ENCODE results near the gene TMEM45A.
"Not testable (repeated sequence)": the region's sequence is repeated elsewhere in the genome, so short reads cannot be mapped to it uniquely, and the experiment has no call there.

TMEM45A gene

DNA sequence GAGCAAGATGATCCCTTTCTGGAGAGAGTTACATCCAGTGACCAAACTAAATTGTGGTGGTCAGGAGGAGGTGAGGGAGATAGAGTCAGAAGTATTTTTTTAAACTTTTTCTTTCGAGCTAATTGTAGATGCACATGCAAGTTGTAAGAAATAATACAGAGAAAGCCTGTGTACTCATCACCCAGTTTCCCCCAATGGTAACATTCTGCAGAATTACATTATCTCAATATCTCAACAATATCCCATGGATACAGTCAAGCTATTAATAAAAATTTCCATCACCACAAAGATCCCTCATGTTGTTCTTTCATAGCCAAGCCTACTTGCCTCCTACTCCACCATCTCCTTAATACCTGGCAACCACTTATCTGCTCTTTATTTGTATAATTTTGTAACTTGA is 3.3 kb upstream of the TMEM45A start:
- no peak for DNase-seq

DNA sequence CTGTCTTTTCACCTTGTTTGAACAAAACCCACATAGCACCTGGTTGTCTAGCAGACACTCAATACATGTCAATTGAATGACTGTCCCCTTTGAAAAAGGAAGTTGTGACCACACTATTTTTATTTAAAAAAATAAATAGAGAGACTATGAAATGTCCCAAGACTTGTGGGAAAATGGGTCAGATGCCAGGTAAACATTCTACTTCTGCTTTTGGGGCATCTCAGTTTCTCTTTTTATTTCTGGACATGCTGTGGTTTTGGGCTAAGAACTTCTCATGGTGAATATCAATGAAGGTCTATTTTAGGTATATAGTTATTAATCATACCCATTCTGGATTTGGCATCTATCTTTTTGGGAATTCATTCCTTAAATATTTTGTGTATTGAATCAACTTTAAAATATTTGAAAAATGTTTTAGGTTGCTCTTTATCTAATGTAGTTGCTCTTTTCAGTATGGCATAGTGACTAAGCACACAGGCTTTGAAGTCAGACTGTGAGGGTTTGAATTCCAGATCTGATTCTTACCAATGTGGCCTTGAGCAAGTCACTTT is 4.4 kb downstream of the TMEM45A start:
- DNase-seq = no peak

DNA sequence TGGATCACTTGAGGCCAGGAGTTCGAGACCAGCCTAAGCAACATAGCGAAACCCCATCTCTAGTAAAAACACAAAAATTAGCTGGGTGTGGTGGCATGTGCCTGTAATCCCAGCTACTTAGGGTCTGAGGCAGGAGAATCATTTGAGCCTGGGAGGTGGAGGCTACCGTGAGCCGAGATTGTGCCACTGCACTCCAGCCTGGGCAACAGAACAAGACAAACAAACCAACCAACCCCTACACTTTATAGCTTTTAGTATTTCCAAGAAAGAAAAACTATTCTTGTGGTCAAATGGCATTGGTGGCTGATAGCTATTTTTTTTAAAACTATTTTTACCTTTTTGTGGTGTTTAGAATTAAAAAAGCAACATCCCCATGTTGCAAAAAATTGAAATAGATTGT is 7.2 kb downstream of the TMEM45A start:
- no peak for DNase-seq

DNA sequence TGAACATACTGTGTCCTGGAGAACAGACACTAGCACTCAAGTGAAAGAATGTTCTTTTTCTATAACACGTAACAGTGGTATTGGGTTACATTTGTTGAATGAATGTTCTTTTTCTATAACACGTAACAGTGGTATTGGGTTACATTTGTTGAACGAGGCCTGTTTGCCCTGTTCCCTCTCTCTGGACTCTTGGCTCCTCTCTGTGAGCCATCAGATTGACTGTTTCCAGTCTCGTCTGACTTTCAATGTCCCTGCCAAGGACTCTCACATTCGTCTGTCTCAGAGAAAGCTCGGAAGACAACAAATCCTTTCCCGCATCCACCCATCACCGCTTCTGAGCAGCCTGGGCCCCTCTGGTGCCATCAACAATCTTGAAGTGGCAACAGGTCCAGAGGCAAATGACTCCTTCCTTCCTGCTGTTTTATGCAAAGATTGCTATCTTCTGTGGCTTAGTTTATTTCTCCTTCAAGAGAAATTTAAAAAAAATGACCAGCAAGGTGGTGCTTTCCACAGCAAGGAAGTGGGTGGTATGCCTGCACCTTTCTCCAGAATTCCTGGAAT is 8.0 kb downstream of the TMEM45A start:
- no peak for DNase-seq

DNA sequence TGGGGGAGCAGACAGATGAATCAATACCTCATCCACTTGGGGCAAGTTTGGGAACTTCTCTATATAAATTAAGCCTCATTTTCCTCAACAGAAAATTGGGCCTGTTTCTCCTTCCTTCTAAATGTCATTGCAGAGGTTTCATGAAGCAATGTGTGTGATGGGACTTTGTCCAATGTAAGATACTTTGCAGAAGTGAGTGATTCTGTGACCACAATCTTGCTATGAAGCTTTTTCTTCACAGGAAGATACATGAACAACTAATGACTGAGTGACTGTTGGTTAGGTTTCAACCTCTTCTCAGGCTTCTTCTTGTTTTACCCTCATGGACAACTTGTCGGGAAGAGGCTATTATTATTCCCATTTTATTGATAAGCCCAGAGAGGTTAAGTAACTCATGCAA is 11.0 kb downstream of the TMEM45A start:
- no peak for DNase-seq

DNA sequence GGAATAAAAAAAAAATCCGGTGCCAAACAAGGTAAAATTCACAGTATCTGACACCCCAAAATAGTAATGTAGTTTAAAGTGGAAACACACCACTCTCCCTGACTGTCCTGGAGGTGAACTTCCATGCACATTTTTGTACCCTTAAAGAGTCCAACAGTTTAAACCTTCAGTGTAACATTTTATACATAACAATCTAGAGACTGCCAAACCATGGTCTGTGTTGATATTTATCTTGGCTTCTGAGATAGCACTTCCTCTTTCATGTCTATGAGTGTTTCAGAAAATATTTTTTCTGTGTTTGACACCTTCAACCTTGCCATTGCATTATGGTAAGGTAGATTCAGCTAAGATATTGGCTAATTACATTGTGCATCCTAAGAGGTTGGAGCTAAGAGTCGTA is 13.9 kb downstream of the TMEM45A start:
- DNase-seq = no peak

DNA sequence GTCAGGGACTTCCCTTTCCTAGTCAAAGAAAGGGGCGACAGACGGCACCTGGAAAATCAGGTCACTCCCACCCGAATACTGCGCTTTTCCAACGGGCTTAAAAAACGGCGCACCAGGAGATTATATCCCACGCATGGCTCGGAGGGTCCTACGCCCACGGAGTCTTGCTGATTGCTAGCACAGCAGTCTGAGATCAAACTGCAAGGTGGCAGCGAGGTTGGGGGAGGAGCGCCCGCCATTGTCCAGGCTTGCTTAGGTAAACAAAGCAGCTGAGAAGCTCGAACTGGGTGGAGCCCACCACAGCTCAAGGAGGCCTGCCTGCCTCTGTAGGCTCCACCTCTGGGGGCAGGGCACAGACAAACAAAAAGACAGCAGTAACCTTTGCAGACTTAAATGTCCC is 17.4 kb downstream of the TMEM45A start:
- not testable (repeated sequence) for DNase-seq

DNA sequence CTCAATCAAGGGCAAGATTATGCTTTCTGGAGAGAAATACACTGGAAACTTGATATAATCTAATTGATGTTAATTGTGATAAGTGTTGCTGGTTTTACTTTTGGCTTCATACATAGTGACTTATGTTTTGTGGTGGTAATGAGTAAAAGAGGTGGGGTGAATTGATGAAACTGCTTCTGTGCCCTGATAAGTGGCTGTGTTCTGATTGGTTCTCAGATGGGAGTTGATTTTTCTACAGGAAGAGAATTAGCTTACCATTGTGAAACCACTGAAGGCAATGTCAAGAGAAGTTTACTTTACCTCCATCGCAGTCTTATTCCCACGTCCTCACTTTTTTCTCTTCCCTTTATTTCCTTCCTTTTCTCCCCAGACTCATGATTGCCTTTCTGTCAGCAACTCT is 23.8 kb downstream of the TMEM45A start:
- DNase-seq = no peak

DNA sequence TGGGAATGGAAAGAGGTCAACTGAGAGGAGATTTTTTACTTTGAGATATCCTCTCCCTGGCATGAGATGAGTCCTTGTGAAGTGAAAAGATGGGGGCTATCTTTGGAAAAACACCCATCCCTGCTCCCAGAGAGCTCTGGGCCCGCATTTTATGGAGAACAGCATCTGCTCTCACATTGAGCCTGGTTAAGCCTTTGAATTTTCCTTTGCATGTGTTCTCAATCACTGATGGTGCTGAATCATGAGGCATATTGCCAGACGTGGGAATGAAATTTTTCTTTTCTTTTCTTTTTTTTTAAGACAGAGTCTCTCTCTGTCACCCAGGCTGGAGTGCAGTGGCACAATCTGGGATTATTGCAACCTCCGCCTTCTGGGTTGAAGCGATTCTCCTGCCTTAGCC is 24.4 kb downstream of the TMEM45A start:
- DNase-seq = no peak

DNA sequence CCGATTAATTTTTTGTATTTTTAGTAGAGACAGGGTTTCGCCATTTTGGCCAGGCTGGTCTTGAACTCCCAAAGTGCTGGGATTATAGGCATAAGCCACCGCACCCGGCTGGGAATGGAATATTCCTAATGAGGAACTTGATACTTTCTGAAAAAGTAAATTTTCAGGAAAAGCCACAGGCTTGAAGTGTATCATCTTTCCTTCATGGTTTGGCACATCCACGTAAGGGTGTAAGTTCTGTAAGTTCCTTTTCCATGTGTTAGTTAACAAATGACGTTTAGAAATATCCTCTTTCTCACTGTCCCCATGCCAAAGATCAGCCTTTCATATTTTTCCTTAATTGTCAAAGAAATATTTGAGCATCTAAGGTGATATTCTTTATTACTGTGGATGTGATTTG is 24.9 kb downstream of the TMEM45A start:
- DNase-seq = no peak

DNA sequence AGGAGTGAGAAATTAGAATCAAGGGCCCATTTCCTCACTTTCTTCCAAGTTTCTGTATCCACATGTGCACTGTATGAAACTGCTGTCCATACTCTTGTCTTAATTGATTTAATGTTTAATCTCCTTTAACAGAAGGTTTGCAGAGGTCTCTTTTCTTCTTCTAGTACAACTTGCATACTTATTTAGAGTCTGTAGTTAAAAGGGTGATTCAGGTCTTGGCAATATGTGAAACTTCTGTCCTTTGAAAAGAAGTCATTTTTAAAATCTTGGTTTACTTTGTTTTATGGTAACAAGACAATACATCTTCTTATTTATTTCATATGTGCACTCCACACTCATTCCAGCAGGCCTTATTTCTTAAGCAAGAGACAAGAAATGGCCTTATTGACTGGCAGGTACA is 25.8 kb downstream of the TMEM45A start:
- no peak for DNase-seq

DNA sequence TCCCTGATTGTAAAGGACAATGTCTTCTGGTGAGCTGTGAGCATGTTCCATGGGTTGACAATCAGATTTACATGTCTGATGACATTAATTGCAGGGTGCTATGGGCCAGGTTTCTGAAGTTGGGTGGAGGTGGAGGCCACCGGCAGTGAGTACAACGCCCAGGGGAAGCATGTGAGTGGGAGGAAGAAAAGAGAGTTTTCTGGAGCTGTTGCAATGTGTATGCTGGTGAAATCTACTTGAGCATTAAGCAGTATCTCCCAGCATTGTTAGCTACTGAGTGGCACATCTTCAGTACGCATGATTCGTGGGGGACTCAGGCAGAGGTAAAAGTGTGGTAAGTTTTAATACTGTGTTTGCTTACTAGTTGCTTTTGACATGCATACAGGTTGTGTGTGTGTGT is 26.6 kb downstream of the TMEM45A start:
- DNase-seq = no peak

DNA sequence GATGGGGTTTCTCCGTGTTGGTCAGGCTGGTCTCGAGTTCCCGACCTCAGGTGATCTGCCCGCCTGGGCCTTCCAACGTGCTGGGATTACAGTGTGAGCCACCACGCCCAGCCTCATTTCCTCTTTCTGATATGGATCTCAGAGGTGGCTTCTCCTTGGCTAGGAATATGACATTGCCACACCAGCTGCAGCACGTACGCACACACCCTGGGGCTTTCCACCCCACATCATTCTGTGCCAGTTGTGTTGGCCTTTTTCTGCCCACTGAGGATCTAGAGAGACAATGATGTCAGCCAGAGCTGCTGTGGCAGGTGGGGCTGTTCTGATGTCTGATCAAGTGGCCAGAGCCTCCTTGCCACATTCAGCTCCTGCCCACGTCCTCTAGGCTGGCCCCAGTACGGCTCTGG is 29.0 kb downstream of the TMEM45A start:
- no peak for DNase-seq

DNA sequence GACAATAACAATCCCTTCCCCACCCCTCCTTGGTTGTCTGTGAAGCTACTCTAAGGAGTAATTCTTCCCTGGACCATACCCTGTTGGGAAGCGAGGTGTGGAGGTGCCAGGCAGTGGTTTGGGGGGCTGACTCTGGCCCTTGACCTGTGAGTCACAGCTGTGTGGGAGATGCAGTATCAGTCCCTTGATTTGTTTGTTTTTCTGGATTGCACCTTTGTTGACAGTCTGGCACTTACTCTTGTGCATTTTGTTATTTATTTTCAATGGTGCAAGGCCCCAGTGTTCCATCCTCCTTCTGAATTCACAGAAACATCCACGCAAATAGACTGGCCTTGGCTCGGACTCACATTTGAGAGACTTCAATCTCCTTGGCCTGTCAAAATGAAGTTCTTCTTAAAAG is 29.7 kb downstream of the TMEM45A start:
- DNase-seq = no peak

DNA sequence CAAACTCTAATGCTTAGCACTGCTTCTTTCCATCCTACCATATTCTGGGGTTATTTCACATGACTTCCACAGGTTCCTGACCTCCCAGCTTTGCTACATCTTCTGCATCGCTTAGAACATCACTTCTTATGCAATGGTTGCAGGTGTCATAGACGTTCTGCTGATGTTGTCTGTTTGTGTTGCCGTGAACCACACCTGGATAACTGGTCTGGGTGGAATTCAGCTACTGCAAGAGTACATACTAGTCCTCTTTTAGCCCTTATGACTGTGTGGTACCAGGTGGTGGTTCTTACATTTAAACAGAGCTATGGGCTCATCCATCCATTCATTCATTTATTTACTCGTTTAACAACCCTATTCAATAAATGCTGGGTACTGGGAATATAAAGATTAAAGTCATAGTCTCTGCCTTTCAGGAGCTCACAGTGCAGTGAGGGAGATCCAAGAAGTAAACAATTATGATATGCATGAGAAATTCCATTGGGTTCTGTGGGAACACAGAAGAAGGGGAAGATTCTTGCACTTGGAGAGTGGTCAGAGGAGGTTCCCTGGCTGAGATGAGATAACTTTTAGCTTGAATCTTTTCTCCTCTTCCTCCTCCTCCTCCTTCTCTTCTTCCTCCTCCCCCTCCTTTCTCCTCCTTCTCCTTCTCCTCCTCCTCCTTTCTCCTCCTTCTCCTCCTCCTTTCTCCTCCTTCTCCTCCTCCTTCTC is 30.8 kb downstream of the TMEM45A start:
- no peak for DNase-seq

DNA sequence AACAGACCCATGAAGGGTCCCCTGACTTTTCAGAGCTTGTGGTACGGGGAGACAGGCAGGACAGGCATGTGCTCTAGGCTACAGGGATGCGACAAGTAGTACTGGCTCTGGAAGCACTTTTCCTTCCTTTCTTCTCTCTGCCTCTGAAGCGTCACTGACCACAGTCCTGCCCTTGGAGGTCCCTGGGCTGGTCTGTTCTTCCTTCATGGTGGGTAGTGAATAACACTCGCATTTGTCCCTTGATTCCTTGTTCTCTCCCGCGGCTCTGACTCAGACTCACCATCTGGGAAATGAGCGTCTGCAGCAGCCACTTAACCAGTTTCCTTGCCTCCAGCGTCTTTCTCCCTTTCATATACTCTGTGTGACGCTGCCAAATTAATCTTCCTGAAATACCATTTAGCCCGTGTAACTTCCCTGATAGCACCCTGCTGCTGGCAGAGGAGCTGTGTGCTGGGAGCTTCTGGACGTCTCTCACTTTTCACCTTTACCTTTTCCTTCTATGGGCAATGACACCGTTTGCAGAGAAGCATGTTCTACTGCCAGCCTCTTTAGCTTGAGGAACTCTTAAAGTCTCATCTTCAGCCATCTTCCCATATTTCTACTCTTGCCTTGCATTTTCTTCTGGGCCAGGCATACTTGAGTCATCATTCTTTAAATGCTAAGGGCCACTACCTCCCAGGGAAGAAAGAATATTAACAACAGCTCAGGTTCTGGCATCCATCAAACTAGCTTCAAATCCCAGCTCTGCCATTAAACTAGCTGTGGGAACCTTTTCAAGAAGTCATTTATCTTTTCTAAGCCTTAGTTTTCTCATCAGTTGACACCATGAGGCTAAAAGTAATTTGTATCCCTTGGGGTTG is 33.6 kb downstream of the TMEM45A start:
- DNase-seq = no peak

DNA sequence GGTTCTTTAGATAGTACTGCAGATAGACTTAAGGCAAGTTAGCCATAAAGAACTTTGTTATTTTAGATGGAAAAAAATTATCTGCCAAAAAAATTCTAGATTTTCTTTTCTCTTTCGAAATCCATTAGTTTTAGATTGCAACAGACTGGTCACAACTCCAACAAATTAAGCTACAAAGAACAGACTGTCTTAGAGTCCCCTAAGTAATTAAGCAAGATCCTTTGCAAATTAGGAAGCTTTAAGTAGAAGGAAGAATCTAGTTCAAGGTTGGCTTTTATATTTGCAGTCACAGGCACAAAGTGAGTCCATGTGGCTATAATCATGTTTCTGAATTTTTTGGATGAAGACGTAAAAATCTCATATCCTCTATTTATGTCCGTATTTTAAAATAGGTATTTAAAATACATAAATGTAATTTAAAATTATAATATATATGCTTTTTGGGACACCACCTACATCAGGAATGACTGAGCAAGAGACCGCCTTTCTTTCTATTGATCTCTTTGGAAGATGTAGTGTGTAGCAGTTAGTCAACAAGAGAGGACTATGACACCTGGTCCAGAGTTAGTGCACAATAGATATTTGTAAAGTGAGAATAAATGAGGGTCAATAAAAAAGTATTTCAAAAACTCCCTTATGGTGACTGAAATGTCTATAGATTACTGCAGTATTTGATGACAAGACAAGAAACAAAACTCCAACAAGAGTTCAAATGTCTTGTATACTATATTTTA is 34.4 kb downstream of the TMEM45A start:
- no peak for DNase-seq

DNA sequence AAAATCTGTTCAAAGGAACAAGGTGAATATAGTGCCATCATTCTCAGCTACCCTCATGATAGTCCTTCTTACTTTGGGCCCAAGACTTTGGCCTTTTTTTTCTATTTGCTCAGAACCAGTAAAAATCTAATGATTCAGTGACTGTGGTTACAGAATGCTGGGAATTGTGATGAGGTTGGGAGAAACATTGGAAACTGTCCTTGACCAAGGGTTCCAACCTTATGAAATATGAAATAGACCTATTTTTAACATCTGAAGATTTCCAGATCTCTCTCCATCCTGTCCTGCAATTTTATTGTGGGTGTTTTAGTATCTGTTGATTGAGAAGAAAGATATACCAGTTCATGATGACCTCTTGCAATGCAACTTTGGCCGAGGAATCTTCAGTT is 34.9 kb downstream of the TMEM45A start:
- DNase-seq = no peak

DNA sequence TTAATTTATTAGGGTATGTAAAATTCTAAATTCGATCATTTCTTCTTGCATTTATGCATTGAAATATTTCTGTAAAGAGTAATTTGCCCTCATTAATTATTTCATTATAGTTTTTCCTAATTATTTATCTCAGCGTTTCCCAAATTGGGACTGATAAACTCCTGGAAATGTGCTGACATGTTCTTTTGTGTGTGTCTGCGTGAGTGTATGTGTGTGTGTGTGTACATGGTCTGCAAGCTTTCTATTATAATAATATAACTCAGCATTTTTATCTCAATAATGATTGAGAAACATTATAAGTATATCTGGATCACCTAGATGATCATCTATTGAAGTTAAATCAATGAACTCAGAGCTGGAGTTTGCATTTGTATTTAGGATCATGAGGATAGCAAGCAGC is 38.7 kb downstream of the TMEM45A start:
- DNase-seq = no peak

DNA sequence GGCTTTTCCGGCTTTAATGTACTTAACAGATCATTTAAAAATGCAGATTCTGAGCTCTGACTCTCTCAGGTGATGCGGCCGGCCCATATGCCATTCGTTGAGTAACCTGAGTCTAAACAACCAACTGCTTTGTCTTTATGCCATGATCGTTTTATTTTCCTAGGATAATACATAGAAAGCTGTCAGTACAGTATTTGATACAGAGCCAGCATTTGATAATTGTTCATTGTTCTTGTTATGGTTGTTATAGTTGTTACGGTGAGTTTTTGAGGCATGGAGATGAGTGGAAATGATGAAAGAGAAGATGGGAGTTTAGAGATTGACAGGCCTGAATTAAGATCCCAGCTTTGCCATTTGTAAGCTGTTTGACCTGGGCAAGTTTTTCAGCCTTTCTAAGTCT is 40.0 kb downstream of the TMEM45A start:
- no peak for DNase-seq

DNA sequence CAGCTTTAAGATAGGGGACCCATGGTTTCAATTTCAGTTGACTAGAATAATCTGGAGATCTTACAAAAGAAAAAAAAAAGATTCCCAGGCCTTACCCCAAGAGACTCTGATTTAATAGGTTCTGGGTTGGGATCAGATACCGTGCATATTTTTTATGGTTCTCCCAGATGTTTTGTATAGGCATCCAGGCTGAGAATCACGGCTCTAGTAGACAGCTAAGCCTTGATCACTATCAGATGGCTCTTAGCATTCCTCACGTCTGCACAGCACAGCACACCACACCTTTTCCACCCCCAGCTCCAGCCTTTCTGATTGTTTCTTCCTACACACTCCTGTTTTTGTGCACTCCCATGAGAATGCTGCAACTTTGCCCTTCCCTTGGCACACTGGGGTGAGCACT is 40.8 kb downstream of the TMEM45A start:
- DNase-seq = no peak

DNA sequence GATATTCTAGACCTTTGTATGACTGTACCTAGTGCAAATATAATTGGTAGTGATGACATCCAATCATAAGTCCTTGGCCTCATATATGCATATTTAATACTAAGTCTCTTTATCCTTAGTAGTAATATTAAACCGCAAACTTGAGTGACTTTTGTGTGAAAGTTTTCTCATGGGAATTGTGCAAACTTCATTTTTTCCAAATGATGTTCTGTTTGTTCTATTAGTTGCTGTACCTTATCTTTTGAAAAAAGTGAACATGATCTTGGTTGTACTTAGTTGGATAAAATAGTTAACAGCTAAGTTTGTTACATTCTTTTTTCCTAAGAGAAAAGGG is 43.2 kb downstream of the TMEM45A start:
- DNase-seq = no peak

DNA sequence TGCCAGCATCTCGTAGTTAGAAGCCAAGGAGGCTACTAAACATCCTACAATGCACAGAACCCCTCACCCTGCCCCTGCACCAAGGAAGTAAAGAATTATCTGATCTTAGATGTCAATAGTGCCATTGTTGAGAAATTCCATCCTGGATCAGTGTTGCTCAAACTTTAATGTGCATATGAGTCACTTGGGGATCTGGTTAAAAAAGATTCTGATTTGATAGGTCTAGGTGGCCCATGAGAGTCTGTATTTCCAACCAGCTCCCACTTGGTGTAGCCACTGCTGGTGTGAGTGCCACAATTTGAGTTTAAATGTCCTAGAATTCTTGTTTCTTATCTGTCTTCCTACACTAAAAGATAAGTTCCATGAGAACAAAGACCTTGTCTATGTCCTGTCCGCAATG is 43.7 kb downstream of the TMEM45A start:
- no peak for DNase-seq

All from NCI-H526 treated with DMSO at 0.1 percent for 48 hours (cell line).